Smooth muscle cell (in vitro differentiated cells): ENCODE measurements around the gene UBLCP1. TPM values are rescaled to one million over a fixed set of nuclear protein-coding genes. Genes with fewer than 3 reads are reported as not detected.
A peak's percentile ranks its signal among the peaks of the same experiment; 100 is the strongest.

Experiments used
- DNase-seq: peaks from one replicate; lab custom pipeline; 2025; ENCODE audit not compliant: unreplicated experiment; lab: John Stamatoyannopoulos, UW
- H2AFZ ChIP-seq: fragments of 200-600 bp; sonication (generic); 2 replicates; pipeline ENCODE4 v1.6.0; 2016; ENCODE audit warnings: antibody characterized with exemption, low read depth, mild to moderate bottlenecking
- H3F3A ChIP-seq: fragments of 200-600 bp; sonication (generic); 2 replicates; pipeline ENCODE4 v1.6.0; 2017; ENCODE audit warnings: antibody characterized with exemption, low read depth
- H3K27ac ChIP-seq: fragments of 200-600 bp; sonication (generic); 2 replicates; pipeline ENCODE4 v1.5.1; 2016; ENCODE audit warnings: low read depth, mild to moderate bottlenecking
- H3K27me3 ChIP-seq: fragments of 200-600 bp; sonication (generic); 2 replicates; pipeline ENCODE4 v1.6.1; 2016; ENCODE audit warnings: low read depth, mild to moderate bottlenecking
- H3K36me3 ChIP-seq: fragments of 200-600 bp; sonication (generic); 2 replicates; pipeline ENCODE4 v1.5.1; 2016; ENCODE audit warnings: low read depth
- H3K4me1 ChIP-seq: fragments of 200-600 bp; sonication (generic); 2 replicates; pipeline ENCODE4 v1.5.1; 2016; ENCODE audit warnings: low read depth
- H3K4me2 ChIP-seq: fragments of 200-600 bp; sonication (generic); 2 replicates; pipeline ENCODE4 v1.6.0; 2016; ENCODE audit warnings: mild to moderate bottlenecking
- H3K4me3 ChIP-seq: fragments of 200-600 bp; sonication (generic); 2 replicates; pipeline ENCODE4 v1.5.1; 2016; ENCODE audit warnings: mild to moderate bottlenecking
- H3K79me2 ChIP-seq: fragments of 200-600 bp; sonication (generic); 2 replicates; pipeline ENCODE4 v1.6.0; 2016; ENCODE audit warnings: low read depth, mild to moderate bottlenecking
- H3K9ac ChIP-seq: fragments of 200-600 bp; sonication (generic); 2 replicates; pipeline ENCODE4 v1.6.0; 2016; ENCODE audit warnings: low read depth
- H3K9me3 ChIP-seq: fragments of 200-600 bp; sonication (generic); replicated peaks from 2 replicates; pipeline ENCODE4 v1.5.1; 2016; ENCODE audit warnings: low read depth
- H4K20me1 ChIP-seq: fragments of 200-600 bp; sonication (generic); 2 replicates; pipeline ENCODE4 v1.6.0; 2016; ENCODE audit warnings: low read depth
- WGBS: methylation state at CpG from one replicate; pipeline ENCODE4 v1.1.7; 2016; ENCODE audit warnings: low lambda C conversion rate; 5-methylcytosine and 5-hydroxymethylcytosine counted together
- polyA plus RNA-seq: library from polyadenylated mRNA; unstranded; fragments of >200 nt; fragmentation: Nextera tagmentation; extraction: Ambion mirVana; gene quantifications from 2 replicates; pipeline ENCODE4 v1.2.1, GENCODE V29; 2016
- total RNA-seq: library from RNA; depleted of rRNA; stranded (reverse); fragments of >200 nt; gene quantifications from 2 replicates; pipeline ENCODE4 v1.2.3, GENCODE V29; 2014
- TF ChIP-seq, protein P1 (sequence below): fragments of 200-600 bp; sonication (generic); IDR thresholded peaks from 2 replicates; pipeline ENCODE4 v1.5.1; 2017; ENCODE audit warnings: borderline replicate concordance, mild to moderate bottlenecking, antibody characterized with exemption; ENCODE audit not compliant: insufficient read depth, poor library complexity, severe bottlenecking

The UBLCP1 gene
- total and polyA plus RNA-seq, 2 experiments from 2014 or later: 32.9 to 44.1 TPM

DNA sequence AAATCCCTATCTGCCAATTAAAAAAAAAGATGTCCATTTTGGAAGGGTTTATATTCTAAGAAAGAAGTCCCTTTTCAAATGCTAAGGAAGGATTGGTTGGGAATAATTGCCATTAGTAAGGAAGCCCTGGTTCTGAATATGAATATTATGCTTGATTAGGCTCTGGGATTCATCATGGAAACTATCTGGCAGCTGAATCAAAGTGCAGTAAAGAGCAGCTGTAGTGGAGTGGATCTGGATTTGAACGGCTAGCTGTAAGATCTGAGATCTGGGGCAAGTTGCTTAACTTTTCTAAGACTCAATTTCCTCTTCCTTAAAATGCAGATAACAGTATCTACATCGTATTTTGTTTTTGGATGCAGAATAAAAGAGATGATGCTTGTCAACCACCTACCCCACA is 56.7 kb downstream of the UBLCP1 start:
- DNase-seq: no peak
- H2AFZ ChIP-seq: no peak overlapping the region
- no peaks in the 10 kb centered on the region for H3F3A ChIP-seq
- H3K9me3 ChIP-seq: no peaks in the 10 kb centered on the region
- no peak overlapping the region for H3K4me2 ChIP-seq
- H3K4me3 ChIP-seq: no peak overlapping the region
- no peaks in the 10 kb centered on the region for H3K79me2 ChIP-seq
- H4K20me1 ChIP-seq: no peaks in the 10 kb centered on the region
- TF ChIP-seq, protein P1, sequence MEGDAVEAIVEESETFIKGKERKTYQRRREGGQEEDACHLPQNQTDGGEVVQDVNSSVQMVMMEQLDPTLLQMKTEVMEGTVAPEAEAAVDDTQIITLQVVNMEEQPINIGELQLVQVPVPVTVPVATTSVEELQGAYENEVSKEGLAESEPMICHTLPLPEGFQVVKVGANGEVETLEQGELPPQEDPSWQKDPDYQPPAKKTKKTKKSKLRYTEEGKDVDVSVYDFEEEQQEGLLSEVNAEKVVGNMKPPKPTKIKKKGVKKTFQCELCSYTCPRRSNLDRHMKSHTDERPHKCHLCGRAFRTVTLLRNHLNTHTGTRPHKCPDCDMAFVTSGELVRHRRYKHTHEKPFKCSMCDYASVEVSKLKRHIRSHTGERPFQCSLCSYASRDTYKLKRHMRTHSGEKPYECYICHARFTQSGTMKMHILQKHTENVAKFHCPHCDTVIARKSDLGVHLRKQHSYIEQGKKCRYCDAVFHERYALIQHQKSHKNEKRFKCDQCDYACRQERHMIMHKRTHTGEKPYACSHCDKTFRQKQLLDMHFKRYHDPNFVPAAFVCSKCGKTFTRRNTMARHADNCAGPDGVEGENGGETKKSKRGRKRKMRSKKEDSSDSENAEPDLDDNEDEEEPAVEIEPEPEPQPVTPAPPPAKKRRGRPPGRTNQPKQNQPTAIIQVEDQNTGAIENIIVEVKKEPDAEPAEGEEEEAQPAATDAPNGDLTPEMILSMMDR: no peak
- no peaks in the 10 kb centered on the region for H3K36me3 ChIP-seq
- 33% methylated on average over 2 of the region's 2 CpGs for WGBS
- no peaks in the 10 kb centered on the region for H3K4me1 ChIP-seq
- no peak overlapping the region for H3K27ac ChIP-seq
- no peak overlapping the region for H3K9ac ChIP-seq
- H3K27me3 ChIP-seq: no peaks in the 10 kb centered on the region

DNA sequence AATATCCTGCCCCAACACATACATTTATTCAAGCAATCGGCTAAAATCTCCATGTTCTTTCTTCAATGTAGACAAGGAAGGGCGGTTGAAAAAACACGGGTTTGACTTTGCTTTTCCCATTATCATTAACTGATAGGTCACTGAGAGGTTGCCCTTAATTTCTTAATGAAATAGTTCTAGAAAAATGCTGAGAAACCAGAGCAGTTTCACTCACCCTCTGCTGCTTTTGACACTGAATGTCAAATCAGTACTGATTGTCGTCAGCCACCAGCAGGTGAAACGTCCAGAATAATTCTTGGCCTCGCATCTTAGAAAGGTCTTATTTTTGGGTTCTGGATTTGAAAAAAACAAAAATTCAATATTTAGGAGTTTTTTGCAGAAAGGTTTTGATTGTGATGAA is 59.1 kb downstream of the UBLCP1 start:
- Histone ChIP-seq H3K4me1 (no peaks in the 10 kb centered on the region), H3K79me2 (no peaks in the 10 kb centered on the region), H3K27me3 (no peaks in the 10 kb centered on the region), H3K36me3 (no peaks in the 10 kb centered on the region), H2AFZ (no peak overlapping the region), H3K9me3 (no peaks in the 10 kb centered on the region), H3K4me3 (no peak overlapping the region), H3K4me2 (no peak overlapping the region), H3K27ac (no peak overlapping the region), H3K9ac (no peak overlapping the region), H4K20me1 (no peaks in the 10 kb centered on the region), H3F3A (no peaks in the 10 kb centered on the region)
- DNase-seq: no peak
- TF ChIP-seq, protein P1: no peak
- 92% methylated on average over 6 of the region's 6 CpGs for WGBS

DNA sequence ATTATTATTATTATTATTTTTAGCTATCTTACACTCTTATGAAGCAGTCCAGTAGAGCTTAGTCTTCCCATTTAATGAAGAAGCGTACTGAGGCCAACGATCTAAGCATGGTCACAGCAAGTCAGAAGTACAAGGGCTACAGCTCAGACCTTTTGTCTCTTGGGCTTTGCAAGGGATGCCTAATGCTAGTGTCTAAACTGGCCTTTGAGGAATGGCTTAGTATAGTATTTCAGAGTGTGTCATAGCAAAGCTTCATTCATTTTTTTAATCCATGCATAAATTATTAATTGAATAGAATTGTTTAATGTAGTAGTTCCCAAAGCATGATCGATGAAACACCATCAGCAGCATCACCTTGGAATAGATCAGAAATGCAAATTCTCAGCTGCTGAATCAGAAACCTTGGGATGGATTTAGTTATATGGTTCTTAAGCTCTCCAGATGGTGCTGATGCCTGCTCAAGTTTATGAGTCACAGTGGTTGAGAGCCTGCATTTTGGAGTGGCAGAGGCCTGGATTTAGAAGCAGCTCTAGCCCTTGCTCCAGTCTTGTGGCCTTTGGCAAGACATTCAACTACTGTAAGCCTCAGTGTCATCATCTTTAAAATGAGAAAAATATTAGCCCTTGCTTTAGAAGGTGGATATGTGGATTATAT is 61.1 kb downstream of the UBLCP1 start:
- no peaks in the 10 kb centered on the region for H3K9me3 ChIP-seq
- peak overlapping the region; percentile 11 for H3K4me2 ChIP-seq
- H3K36me3 ChIP-seq: no peaks in the 10 kb centered on the region
- TF ChIP-seq, protein P1: no peak
- no peak for DNase-seq
- no peak overlapping the region for H2AFZ ChIP-seq
- no peaks in the 10 kb centered on the region for H3K4me1 ChIP-seq
- no peaks in the 10 kb centered on the region for H4K20me1 ChIP-seq
- no peaks in the 10 kb centered on the region for H3F3A ChIP-seq
- H3K9ac ChIP-seq: no peak overlapping the region
- WGBS: 66% methylated on average over 3 of the region's 3 CpGs
- H3K4me3 ChIP-seq: no peak overlapping the region
- H3K27ac ChIP-seq: no peak overlapping the region
- no peaks in the 10 kb centered on the region for H3K79me2 ChIP-seq
- peaks cover 3% of the 10 kb centered on the region for H3K27me3 ChIP-seq

DNA sequence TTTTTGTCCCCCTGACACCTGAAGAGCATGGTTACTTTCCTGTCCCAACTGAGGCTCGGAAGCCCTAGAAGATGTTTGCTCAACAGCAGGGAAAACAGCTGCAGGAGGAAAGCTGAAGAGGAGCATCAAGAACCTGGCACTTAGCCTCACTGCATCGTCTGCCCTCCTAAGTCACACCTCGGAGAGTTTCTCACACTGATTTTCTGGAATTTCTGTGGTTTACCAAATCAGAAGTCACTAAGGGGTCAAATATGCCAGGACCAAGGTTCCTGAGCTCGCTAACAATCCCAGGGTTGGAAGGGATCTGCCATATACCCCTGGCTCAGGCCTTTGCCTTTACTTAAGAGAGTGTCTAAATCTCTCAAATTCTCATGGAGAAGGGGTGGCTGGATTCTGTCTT is 61.9 kb downstream of the UBLCP1 start:
- peak overlapping the region; percentile 11 for H3K4me2 ChIP-seq
- H3K4me1 ChIP-seq: no peaks in the 10 kb centered on the region
- H4K20me1 ChIP-seq: no peaks in the 10 kb centered on the region
- H3F3A ChIP-seq: no peaks in the 10 kb centered on the region
- H3K27ac ChIP-seq: no peak overlapping the region
- no peak overlapping the region for H2AFZ ChIP-seq
- H3K36me3 ChIP-seq: no peaks in the 10 kb centered on the region
- H3K9me3 ChIP-seq: no peaks in the 10 kb centered on the region
- no peak overlapping the region for H3K4me3 ChIP-seq
- no peaks in the 10 kb centered on the region for H3K79me2 ChIP-seq
- DNase-seq: no peak
- TF ChIP-seq, protein P1: no peak
- no peak overlapping the region for H3K9ac ChIP-seq
- peaks cover 3% of the 10 kb centered on the region for H3K27me3 ChIP-seq
- WGBS: 61% methylated on average over 4 of the region's 4 CpGs
